Measurements from ENCODE around the gene GFPT2.

GFPT2 gene

GRCh38 chr5:180259260-180259611, 93.9 kb downstream of the GFPT2 start:
- DNase-seq: no peak
- Histone ChIP-seq H3K27ac (no peak overlapping the region), H3K4me3 (no peak overlapping the region), H3K9me3 (peaks cover 10 to 99% (median 95%) of the 10 kb centered on the region in 3 donors), H3K27me3 (no peaks in the 10 kb centered on the region), H3K4me1 (no peaks in the 10 kb centered on the region), H3K36me3 (peaks cover 99 to 100% (median 100%) of the 10 kb centered on the region in 3 donors)
- intact Hi-C loops (cut with DNase I; ENCODE audit: low total_unique reads): no loop called here
- TF ChIP-seq CTCF (IDR thresholded peaks at IDR 0.05): no peak

- no peak overlapping the region for H3K4me3 ChIP-seq
- DNase-seq: no peak
- no peaks in the 10 kb centered on the region for H3K27me3 ChIP-seq
- intact Hi-C loops (cut with DNase I; ENCODE audit: low total_unique reads): no loop called here
- H3K27ac ChIP-seq: no peak overlapping the region
- H3K36me3 ChIP-seq: peaks cover 97 to 99% (median 98%) of the 10 kb centered on the region in 3 donors
- TF ChIP-seq CTCF (IDR thresholded peaks at IDR 0.05): no peak
- H3K9me3 ChIP-seq: peaks cover 13 to 99% (median 88%) of the 10 kb centered on the region in 3 donors
- H3K4me1 ChIP-seq: no peaks in the 10 kb centered on the region
These were observed 99.9 kb downstream of the GFPT2 start for GRCh38 chr5:180253036-180253824.

GRCh38 chr5:180251887-180252286, 101.2 kb downstream of the GFPT2 start:
- peaks cover 97 to 99% (median 98%) of the 10 kb centered on the region in 3 donors for H3K36me3 ChIP-seq
- TF ChIP-seq CTCF (IDR thresholded peaks at IDR 0.05): no peak
- intact Hi-C loops (cut with DNase I; ENCODE audit: low total_unique reads): no loop called here

GRCh38 chr5:180251141-180251540, 102.0 kb downstream of the GFPT2 start:
- Histone ChIP-seq H3K4me1 (no peaks in the 10 kb centered on the region), H3K9me3 (peaks cover 13 to 98% (median 77%) of the 10 kb centered on the region in 3 donors), H3K36me3 (peaks cover 97 to 99% (median 98%) of the 10 kb centered on the region in 3 donors), H3K27me3 (no peaks in the 10 kb centered on the region), H3K27ac (no peak overlapping the region), H3K4me3 (no peak overlapping the region)
- DNase-seq: no peak
- intact Hi-C loops (cut with DNase I; ENCODE audit: low total_unique reads): no loop called here
- TF ChIP-seq CTCF (IDR thresholded peaks at IDR 0.05): no peak

More at GRCh38 chr5:180251887-180252286, 101.2 kb downstream of the GFPT2 start:
- no peak overlapping the region for H3K4me3 ChIP-seq
- H3K4me1 ChIP-seq: no peaks in the 10 kb centered on the region
- no peak overlapping the region for H3K27ac ChIP-seq
- H3K9me3 ChIP-seq: peaks cover 13 to 99% (median 85%) of the 10 kb centered on the region in 3 donors
- DNase-seq: no peak
- H3K27me3 ChIP-seq: no peaks in the 10 kb centered on the region

All from tibial artery (tissue), 4 donors.